GM18505 (cell line): ENCODE results near the gene NDUFB8.

Experiments
- ATAC-seq: cut with Tn5 transposase; IDR thresholded peaks from one replicate; pipeline ENCODE4 v1.9.1; 2021; ENCODE audit not compliant: unreplicated experiment
- POLR2A ChIP-seq: IDR thresholded peaks from 4 replicates; pipeline ENCODE4 v1.6.1; 2011; ENCODE audit warnings: borderline replicate concordance; ENCODE audit not compliant: insufficient read depth, insufficient read length; ENCODE audit errors: extremely low read depth

Gene NDUFB8

GRCh38 chr10:100528123-100528886 lies 1.4 kb downstream of the NDUFB8 start:
- TF ChIP-seq POLR2A: no peak
- ATAC-seq: no peak

GRCh38 chr10:100524638-100525037 lies 5.0 kb downstream of the NDUFB8 start:
- no peak for ATAC-seq
- TF ChIP-seq POLR2A: no peak

- no peak for TF ChIP-seq POLR2A
- no peak for ATAC-seq
Observed at GRCh38 chr10:100524206-100524605, 5.5 kb downstream of the NDUFB8 start.

GRCh38 chr10:100522945-100523344 lies 6.7 kb downstream of the NDUFB8 start:
- ATAC-seq: no peak
- TF ChIP-seq POLR2A: no peak

- TF ChIP-seq POLR2A: no peak
- ATAC-seq: no peak
Observed at GRCh38 chr10:100522107-100522801, 7.4 kb downstream of the NDUFB8 start.

- no peak for TF ChIP-seq POLR2A
- no peak for ATAC-seq
Observed at GRCh38 chr10:100520811-100521210, 8.9 kb downstream of the NDUFB8 start.

GRCh38 chr10:100519311-100520051 lies 10.2 kb downstream of the NDUFB8 start, which contains the start of gene SEC31B:
Gene SEC31B (minus strand): TSS chr10:100519861. CDS start chr10:100516952, 2,909 bp downstream.
- no peak for TF ChIP-seq POLR2A
- no peak for ATAC-seq

GRCh38 chr10:100518761-100519241 lies 10.9 kb downstream of the NDUFB8 start:
- TF ChIP-seq POLR2A: no peak
- ATAC-seq: no peak

- TF ChIP-seq POLR2A: no peak
- no peak for ATAC-seq
Observed at GRCh38 chr10:100516847-100517246, 12.8 kb downstream of the NDUFB8 start.

- no peak for ATAC-seq
- no peak for TF ChIP-seq POLR2A
Observed at GRCh38 chr10:100515612-100516011, 14.1 kb downstream of the NDUFB8 start.

- no peak for TF ChIP-seq POLR2A
- no peak for ATAC-seq
Observed at GRCh38 chr10:100510533-100511308, 18.9 kb downstream of the NDUFB8 start.

GRCh38 chr10:100509241-100509840 lies 20.3 kb downstream of the NDUFB8 start:
- no peak for ATAC-seq
- no peak for TF ChIP-seq POLR2A

- no peak for TF ChIP-seq POLR2A
- ATAC-seq: no peak
Observed at GRCh38 chr10:100508691-100509150, 20.9 kb downstream of the NDUFB8 start.

- no peak for TF ChIP-seq POLR2A
- no peak for ATAC-seq
Observed at GRCh38 chr10:100508266-100508665, 21.4 kb downstream of the NDUFB8 start.
